Measurements from ENCODE around the gene HERPUD1. TPM values are rescaled to one million over a fixed set of nuclear protein-coding genes. Genes with fewer than 3 reads are reported as not detected.

The HERPUD1 gene
- total and polyA plus RNA-seq, 2 of the 13 experiments (the other 11 are each of a cell fraction or from before 2014, with no cell fraction given), result 96.2 to 323 TPM

DNA sequence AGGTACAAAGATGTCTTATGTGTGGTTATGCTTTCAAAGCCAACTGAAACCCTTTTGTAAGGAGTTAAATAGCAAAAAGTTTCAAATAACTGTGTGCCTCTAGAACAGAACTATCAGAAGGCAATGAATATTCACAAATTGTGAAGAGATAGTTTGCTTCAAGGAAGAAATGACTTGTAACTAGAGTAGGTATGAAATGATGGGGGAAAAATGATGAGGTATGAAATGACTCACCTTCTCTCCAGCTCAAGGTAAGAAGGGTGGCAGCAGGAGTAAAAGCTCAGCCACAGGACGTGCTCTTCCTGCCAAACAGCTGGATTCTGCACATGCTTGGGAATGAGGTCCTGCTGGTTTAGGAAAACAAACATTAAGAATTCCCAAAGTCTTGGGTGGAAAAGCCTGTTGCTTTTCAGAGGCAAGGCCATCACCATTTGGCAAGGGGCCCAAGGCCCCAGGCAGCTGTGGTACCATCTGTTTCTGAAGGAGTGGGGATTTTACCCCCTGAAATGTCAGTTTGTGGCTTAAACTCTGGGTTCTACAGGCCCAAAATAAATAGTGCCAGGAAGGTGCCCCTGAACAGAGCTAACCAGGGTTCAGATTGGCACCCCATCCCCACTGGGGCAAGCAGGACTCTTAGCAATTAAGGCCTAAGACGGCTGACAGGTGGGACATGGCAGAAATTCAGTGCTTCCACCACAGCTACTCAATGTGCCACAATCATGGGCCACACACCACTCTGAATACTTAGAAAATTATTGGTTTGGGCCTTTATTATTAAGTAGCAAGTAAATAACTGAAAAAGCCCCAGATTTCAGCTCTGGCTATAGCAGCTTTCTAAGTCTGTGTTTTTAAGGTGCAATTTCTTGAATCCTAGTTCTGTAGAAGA is 13.3 kb downstream of the HERPUD1 start (continued):
- TF ChIP-seq ZEB1 (IDR thresholded peaks at IDR 0.05; ENCODE audit: insufficient replicate concordance, low read depth) (no peak), SSRP1 (CRISPR knock-in tag; IDR thresholded peaks at IDR 0.05) (peak; percentile 48; the same call in 1 of the 2 replicates), HNRNPK (IDR thresholded peaks at IDR 0.05; ENCODE audit: low read depth, low read length, poor library complexity, severe bottlenecking) (peak; percentile 83), ZNF839 (CRISPR knock-in tag; IDR thresholded peaks at IDR 0.05; ENCODE audit: borderline replicate concordance) (no peak), ZNF296 (CRISPR knock-in tag; conservative IDR thresholded peaks at IDR 0.05) (no peak), ZNF121 (CRISPR knock-in tag; IDR thresholded peaks at IDR 0.05) (no peak), RBM22 (optimal IDR thresholded peaks at IDR 0.05; ENCODE audit: low read length) (peak; percentile 80), ZNF232 (CRISPR knock-in tag; IDR thresholded peaks at IDR 0.05; ENCODE audit: borderline replicate concordance) (no peak), SRY (CRISPR knock-in tag; IDR thresholded peaks at IDR 0.05) (no peak), AKAP8 (CRISPR knock-in tag; IDR thresholded peaks at IDR 0.05) (0 out of 2 replicates have a peak, but pooled peaks have one; percentile 35), MXD4 (CRISPR knock-in tag; IDR thresholded peaks at IDR 0.05) (no peak), SMARCC2 (IDR thresholded peaks at IDR 0.05) (no peak), KDM3A (CRISPR knock-in tag; IDR thresholded peaks at IDR 0.05; ENCODE audit: low read depth) (no peak), ZNF550 (CRISPR knock-in tag; IDR thresholded peaks at IDR 0.05; ENCODE audit: borderline replicate concordance) (no peak), ZNF558 (CRISPR knock-in tag; IDR thresholded peaks at IDR 0.05; ENCODE audit: borderline replicate concordance) (no peak)
- TF ChIP-seq, protein P1, sequence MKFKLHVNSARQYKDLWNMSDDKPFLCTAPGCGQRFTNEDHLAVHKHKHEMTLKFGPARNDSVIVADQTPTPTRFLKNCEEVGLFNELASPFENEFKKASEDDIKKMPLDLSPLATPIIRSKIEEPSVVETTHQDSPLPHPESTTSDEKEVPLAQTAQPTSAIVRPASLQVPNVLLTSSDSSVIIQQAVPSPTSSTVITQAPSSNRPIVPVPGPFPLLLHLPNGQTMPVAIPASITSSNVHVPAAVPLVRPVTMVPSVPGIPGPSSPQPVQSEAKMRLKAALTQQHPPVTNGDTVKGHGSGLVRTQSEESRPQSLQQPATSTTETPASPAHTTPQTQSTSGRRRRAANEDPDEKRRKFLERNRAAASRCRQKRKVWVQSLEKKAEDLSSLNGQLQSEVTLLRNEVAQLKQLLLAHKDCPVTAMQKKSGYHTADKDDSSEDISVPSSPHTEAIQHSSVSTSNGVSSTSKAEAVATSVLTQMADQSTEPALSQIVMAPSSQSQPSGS (CRISPR knock-in tag; IDR thresholded peaks at IDR 0.05), result 0 out of 2 replicates have a peak, but pooled peaks have one; percentile 12
- TF ChIP-seq, protein P2, sequence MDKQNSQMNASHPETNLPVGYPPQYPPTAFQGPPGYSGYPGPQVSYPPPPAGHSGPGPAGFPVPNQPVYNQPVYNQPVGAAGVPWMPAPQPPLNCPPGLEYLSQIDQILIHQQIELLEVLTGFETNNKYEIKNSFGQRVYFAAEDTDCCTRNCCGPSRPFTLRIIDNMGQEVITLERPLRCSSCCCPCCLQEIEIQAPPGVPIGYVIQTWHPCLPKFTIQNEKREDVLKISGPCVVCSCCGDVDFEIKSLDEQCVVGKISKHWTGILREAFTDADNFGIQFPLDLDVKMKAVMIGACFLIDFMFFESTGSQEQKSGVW (CRISPR knock-in tag; IDR thresholded peaks at IDR 0.05; ENCODE audit: borderline replicate concordance), result no peak
- TF ChIP-seq, protein P3, sequence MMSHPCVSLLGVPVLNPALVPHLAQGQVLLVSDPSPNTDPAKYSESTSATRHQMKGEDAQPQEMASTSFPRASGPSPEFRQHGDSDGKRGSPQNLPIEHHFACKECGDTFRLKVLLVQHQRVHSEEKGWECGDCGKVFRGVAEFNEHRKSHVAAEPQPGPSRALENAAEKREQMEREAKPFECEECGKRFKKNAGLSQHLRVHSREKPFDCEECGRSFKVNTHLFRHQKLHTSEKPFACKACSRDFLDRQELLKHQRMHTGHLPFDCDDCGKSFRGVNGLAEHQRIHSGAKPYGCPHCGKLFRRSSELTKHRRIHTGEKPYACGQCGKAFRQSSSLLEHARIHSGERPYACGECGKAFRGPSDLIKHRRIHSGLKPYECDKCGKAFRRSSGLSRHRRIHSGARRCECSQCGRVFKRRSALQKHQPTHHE (CRISPR knock-in tag; IDR thresholded peaks at IDR 0.05; ENCODE audit: borderline replicate concordance), result no peak
- TF ChIP-seq, protein P4, sequence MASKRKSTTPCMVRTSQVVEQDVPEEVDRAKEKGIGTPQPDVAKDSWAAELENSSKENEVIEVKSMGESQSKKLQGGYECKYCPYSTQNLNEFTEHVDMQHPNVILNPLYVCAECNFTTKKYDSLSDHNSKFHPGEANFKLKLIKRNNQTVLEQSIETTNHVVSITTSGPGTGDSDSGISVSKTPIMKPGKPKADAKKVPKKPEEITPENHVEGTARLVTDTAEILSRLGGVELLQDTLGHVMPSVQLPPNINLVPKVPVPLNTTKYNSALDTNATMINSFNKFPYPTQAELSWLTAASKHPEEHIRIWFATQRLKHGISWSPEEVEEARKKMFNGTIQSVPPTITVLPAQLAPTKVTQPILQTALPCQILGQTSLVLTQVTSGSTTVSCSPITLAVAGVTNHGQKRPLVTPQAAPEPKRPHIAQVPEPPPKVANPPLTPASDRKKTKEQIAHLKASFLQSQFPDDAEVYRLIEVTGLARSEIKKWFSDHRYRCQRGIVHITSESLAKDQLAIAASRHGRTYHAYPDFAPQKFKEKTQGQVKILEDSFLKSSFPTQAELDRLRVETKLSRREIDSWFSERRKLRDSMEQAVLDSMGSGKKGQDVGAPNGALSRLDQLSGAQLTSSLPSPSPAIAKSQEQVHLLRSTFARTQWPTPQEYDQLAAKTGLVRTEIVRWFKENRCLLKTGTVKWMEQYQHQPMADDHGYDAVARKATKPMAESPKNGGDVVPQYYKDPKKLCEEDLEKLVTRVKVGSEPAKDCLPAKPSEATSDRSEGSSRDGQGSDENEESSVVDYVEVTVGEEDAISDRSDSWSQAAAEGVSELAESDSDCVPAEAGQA (IDR thresholded peaks at IDR 0.05; ENCODE audit: low read depth), result no peak
- TF ChIP-seq, protein P4 (CRISPR knock-in tag; IDR thresholded peaks at IDR 0.05; ENCODE audit: borderline replicate concordance), result no peak
